G401.6 (cell line): ENCODE results near the gene AGXT.

Experiments used
- FAIRE-seq: peaks from 2 replicates; lab custom pipeline; 2012; peaks lifted over from hg19 to GRCh38; lab: Jason Lieb, UNC

The AGXT gene

DNA sequence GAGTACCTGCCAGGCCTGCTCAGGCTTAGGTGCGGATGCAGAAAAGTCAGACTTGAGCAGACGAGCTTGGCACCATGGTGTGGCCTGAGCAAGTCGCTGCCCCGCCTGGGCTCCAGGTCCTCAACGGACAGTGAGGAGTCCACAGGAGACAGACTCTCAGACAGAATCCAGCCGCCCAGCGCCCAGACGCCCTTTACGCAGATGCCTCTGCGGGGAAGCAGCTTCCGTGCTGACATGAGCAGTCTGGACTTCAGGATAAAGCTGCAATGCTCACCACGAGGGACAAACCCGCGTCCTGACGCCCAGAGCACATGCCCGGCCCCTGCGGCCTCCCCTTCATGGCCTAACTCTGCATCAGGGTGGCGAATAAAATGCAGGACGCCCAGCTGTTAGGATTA lies 30.8 kb downstream of the AGXT start:
- no peak for FAIRE-seq

DNA sequence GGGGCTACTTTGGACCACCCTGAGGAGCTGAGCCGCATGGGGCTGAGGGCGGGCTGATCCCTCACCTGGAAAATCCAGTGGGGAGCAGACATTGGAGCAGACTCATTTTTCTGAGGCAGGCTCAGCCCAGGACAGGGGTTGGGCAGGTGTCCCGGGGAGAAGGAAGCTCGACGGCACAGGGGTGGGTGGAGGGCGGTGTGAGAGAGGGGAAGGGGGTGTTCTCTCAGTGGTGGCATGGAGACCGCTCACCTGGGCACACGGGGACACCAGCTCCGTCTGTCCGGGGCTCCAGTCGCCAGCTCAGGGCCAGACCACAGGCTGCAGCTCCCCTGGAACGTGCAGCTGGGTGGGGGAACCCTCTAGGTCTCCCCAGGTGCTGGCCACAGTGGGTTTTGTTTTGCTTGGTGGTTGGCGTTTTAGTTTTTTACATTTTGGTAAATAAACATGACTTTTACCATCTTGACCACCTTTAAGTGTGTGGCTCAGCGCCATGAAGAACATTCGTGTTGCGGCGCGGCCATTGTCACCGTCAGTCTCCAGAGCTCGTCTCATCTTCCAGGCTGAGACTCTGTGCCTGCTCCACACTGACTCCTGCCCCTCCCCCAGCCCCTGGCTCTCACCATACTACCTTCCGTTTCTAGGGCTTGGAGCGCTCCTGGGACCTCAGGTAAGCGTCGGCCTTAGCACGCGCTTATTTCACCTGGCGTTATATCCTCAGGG lies 31.7 kb downstream of the AGXT start:
- FAIRE-seq = no peak

DNA sequence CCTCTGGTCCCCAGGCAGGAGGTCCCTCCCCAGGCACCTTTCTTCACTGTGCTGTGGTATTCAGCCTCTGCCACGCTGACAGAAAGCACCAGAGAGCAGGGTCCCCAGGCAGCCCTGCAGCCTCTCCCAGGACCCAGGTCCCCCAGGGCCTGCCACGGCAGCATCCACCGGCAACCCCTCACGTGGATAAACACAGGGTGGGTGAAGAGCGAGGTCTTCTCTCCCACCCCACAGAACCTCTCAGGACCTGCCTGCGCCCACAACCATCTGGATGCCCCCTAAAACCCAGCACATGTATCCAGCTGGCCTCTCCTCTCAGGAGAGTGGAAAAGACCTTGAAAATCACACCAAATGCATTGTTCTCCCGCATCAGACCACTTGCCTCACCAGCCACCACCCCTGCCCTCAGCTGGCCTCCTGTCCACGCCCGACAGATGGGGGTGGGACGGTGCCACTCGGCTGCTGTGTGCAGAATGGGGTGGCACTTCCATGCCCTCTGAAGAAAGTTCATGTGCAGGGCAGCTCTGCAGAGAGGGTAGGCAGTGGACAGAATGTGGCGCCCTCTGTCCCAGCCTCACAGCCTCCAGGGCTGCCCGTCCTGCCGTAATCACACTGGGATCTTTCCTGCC lies 33.5 kb downstream of the AGXT start:
- FAIRE-seq = no peak

DNA sequence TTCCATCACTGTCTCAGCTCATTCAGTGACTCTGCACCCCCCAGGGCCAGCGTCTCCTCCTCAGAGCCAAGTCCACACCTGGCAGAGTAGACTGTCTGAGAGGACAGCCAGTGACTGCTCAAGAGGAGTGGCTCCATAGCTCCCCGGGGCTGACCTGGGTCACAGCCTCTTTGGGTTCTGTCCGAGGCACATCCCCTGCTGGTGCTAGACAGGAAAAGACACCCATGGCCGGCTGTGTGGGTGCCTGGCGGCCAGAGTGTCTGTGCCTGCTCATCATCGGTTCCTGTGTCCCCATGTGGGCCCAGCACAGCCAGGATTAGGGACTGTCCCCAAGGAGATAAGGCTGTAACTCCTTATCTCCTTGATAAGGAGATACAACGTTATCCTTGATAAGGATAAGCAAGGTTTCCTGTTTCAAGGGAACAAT lies 34.0 kb downstream of the AGXT start:
- no peak for FAIRE-seq

DNA sequence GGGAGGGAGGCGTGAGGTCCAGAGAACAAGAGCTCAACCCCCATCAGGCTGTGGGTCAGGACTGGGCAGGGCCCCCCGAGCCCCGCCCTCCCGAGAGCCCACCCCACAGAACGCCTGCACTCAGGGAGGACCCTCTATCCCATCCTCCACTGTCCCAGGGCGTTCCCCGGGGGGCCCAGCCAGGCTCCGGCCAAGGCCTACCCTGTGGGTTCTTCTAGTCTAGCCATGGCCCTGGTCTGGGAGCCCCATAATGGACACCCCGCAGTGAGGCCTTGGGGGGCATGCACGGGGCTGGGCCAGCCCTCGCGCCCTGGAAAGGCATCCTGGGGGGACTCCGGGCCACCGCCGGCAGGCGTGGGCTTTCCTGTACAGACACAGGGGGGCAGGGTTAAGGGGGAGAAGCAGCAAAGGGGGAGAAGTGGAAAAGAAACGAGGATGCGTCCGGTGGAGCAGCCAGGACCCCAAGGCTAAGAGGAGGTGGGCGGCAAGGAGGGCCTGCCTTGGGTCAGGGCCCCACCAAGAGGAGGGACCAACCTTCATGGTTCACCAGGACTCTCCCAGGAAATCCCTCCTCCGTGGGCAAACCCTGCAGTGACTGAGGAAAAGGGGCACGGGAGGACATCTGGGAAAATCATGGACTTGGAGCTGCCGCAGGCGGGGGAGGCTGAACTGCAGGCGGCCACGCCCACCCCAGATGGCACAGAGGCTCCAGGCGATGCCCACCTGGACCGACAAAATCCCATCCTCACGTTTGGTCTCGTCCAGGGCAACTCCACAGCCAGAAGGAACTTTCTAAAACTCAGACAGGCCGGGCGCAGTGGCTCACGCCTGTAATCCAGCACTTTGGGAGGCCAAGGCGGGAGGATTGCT lies 34.8 kb downstream of the AGXT start:
- no peak for FAIRE-seq

DNA sequence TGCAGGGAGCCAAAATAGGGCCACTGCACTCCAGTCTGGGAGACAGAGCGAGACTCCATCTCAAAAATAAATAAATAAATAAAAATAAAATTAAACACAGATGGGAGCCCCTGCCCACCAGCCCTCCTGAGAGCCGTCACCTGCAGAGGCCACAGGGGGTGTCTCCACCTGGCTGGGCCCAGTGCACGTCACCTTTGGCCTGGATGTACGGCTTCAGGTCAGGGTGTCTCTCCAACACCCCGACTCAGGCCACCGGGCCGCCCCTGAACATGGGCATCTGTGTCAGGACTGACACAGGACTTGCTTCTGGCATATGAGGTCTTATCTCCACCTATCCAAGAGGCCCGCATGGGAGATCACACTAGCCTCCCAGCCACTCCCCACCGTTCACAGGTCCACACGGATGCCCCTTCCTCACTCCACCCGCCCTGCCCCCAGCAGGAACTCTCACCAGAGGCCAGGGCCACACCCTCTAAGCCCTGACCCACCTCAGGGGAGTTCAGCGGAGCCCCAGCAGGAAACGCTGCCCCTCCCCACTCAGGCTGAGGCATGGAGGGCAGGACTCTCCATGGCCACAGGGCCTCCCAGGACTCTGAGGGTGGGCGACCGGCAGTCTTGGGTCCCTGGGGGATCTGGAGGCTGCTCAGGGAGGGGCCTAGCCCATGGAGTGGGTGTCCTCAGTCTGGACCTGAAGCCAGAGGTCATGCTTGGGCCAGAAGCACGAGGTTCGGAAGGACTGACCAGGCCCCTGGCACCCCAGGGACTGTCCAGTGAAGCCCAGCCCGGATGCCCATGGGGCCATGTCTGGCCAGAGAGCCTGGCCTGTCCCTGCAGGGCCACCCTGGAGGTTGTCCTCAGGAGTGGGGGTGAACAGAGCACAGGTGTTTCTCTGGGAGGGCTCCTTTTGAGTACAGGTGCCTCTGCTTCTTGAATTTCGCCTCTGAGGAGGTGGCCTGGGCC lies 35.9 kb downstream of the AGXT start:
- no peak for FAIRE-seq

DNA sequence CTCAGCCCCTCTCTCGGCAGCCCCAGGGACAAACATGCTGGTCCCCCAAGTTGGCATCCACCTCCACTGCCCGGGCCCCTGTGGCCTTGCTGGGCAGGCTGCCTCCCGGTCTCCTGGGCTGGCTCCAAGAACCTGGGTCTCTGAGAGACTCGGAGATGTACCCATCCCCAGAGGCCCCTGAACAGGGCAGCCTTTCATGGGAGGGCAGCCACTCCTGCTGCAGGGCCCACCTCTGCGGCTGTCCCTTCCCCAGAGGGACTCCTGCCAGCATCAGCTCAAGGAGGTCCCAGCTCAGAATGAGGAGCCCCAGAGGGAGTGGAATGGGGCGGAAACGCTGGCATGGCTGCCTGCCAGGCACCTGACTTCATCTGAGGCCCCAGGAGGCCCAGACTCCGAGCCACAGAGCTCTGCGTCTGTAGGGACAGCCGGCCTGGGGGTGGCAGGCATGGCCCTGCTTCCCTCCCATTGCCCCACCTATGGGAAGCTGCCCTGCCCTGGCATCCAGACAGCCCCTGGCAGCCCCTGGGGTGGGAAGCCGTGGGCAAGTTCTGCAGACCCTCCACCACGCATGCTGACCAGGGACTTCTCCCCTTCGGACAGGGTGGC lies 36.7 kb downstream of the AGXT start:
- FAIRE-seq = no peak

DNA sequence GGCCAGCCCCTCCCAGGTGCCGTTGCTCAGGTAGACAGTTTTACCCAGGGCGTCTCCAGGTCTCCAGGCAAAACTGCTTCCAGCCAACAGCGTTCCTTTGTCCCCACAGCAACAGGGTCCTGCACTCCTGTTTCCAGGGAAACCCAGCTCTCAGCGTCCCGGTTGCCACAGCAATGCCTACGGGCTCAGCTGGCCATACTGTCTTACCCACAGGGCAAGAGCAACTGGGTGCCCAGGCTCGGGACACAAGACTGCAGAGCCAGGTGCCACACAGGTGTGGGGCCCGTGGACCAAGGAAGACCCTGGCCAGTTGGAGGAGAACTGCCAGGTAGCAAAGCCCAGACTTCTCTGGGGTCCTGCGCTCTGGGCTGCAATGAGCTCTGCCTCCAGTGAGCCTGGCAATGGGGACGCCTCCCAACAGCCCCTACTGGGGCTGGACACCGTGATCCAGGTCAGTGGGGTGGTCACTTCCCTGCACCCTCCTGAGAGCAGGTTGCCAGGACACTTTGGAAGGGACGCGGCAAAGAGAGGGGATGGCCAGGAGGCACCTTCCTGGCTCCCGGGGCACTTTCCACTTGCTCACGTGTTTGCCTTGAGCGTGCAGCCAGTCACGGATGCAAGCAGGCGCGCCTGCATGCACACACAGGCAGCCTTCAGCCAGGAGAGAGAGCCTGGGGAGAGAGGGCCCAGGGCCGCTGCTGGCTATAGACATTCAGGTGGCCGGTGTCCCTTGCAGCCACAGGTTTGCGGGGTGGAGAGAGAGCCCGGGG lies 37.7 kb downstream of the AGXT start, which contains the start of gene CROCC2:
Gene CROCC2 (plus strand): TSS at position 196 of the 770 bp plus-strand sequence. CDS start 178 bp downstream, at position 374.
- no peak for FAIRE-seq

DNA sequence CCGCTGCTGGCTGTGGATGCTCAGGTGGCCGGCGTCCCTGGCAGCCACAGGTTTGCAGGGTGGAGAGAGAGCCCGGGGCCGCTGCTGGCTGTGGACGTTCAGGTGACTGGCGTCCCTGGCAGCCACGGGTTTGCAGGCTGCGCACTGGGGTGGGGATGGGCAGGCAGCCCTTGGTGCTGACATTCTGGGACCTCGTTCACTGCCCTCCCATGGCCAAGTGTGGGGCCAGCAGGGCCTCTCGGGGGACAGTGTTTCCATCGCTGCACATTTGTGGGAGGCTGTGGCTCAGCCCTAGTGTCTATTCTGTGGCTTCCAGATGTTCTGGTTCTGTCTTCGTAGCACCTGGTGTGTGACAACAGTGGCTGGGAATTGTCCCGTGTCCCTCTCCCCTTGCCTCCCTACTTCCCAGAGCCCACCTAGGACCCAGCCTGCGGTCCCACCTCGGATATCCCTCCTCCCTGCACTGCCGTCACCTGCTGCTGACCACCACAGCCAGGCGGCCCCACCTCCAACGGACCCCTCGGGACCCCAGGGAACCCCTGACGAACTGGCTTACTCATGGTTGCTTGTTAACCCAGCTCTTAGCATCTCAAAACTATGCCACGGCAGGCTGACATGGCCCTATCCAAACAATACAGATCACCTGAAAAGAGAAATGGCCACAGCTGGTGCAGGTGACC lies 38.4 kb downstream of the AGXT start:
- no peak for FAIRE-seq

DNA sequence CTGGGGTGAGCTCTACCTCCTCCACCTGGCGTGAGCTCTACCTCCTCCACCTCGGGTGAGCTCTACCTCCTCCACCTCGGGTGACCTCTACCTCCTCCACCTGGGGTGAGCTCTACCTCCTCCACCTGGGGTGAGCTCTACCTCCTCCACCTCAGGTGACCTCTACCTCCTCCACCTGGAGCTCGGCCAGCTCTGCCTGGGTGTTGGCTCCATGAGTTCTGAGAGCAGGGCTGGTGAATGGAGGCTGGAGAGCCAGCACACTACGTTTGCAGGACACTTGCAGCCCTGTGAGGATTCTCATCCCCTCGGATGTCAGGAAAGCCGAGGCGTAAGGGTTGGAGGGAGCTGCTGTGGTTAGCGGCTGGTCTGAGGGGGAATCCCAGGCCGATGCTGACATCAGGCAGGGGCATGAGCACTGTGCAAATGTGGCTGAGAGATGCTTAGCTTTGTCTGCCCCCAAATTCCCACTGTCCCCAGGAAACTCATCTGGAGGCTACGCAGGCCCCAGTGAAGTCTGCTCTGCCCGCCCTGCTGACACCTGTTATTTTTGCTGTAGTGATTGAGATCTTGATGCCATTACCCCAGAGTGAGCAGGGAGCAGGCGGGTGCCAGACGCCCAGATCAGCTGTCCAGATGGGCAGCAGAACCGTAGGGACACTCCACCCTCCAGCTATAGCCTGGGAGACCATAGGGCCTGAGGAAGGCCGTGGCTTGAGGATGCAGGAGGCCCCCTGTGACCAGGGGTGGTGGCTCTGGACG lies 40.8 kb downstream of the AGXT start:
- no peak for FAIRE-seq

DNA sequence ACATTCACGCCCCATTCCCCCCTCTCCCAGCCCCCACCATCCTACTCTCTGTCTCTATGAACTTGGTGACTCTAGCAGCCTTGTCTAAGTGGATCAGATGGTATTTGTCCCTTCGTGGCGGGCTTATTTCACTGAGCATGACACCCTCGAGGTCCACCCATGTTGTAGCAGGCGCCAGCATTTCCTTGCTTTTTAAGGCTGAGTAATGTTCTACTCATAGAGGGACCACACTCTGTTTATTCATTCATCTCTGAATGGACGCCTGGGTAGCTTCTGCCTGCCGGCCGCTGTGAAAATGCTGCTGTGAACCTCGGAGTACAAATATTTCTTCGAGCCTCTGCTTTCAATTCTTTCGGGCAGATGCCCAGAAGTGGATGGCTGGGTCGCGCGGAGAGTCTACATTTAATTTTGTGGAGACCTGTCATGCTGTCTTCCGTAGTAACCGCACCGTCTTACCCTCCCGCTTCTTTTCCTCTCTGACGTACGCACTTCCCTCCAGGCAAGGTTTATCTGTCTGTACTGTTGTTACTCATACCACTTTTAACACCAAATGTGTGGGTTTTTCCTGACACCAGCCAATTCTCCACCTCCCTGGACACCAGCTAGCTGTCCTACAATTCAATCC lies 43.1 kb downstream of the AGXT start:
- FAIRE-seq = no peak

DNA sequence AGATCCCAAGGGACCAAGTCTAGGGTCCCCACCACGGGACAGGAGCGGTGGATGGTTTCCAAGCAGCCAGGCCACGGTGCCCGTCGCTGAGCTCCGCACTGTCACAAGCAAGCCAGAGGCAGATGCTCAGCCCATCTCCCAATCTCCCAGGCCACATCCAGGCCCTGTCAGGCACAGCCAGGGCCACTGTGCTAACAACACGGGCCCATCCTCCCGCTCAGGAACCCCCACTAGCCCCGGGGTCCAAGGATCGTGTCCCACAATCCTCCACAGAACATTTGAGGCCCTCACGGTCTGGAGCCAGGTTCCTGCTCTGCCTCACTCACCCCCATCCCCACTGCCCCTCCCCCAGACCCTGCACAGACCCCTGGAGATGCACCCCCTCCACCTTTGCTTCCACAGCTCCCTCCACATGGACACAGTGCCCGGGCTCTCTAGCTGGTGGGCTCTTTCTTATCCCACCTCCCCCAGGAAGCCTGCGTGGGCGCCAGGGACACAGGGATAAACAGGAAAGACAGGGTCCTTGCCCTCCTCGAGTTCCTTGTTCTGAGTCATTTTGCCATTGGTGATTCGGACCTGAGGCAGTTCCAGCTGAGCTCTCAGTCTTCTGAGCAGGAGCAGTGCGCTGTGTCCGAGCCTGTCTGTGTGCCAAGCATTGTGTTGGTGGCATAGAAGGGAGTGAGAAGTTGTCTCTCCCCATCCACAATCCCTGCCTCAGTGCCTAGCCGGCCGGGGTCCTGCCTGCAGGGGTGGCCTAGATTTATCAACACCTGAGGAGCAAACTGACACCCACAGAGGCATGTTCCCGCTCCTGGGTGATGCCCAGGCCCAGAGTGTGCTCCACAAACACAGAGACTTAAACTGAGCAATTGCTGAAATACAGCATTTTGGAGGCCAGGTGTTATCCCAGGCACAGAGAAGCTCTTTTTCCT lies 44.5 kb downstream of the AGXT start:
- FAIRE-seq = no peak

DNA sequence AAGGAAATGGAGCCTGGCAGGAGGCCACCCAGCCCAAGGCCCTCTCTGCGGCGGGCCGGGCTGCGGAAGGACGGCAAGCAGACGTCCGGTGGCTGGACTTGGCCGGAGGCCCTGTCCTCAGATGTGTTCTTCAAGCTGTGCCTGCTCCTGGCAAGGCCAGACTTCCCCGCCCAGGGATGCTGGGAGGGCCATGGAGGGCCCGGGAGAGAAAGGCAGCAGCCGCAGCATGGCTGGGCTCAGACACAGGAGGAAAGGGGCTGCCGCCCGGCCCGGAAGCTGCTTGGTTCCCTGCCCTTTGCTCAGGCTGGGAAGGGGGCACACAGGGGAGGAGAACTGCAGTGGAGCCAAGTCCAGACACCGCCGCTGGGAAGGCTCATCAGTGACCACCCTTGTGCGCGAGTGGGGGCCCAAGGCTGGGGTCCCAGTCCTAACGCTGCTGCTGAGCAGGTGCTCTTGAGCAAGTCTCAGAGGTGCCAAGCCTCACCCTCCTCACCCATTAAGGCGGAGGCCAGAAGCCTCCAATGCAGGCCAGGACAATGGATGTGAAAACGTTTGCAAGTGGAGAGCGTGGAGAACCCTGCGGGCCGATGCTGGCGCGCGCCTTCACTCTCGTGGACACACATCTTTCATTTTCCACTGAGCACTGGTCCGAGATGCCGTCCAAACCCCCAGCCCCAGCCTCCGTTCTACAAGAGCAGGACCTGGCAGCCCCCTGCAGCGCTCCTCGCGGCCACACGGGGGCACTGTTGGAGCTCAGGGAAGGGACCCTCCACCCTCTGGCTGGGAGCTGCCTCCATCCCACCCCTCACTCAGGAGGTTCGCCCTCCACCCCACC lies 45.4 kb downstream of the AGXT start:
- no peak for FAIRE-seq

DNA sequence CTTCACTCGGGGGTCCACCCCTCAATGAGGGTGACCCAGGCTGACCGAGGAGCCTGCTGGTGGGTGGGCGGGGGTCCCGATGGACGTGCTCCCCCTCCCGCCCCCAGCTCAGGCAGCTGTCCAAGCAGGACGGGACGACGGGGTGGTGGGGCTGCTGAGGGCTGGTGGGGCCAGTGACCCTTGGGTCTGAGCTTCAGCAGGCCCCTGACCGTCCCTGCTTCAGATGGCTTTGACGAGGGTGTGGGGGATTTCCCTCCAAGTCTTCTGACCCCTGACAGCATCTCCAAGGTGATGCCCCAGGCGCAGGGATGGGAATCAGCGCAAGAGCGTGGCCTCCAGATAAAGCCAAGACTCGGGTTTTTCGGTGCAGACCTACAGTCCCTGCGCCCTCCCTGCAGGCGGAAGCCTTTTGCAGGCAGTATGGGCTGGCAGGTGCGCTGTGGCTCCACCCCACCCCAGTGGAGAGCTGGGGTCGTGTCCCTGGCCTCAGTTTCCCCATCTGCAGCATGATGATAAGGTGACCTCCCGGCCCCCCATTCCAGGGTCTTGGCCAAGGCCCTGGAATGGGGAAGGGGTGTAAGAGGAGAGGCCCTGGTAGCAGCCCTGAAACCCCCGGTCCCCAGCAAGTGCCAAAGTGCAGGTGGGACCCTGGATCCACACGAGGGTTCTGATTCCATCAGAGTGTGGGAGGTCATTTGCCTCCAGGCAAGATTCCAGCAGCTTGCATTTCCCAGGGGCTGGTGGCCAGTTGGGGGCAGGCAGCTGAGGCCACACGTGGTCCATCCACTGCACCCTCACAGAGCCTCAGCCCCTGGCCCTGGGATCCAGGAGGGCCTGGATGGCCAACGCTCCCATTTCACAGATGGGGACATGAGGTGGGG lies 46.3 kb downstream of the AGXT start:
- FAIRE-seq = no peak

DNA sequence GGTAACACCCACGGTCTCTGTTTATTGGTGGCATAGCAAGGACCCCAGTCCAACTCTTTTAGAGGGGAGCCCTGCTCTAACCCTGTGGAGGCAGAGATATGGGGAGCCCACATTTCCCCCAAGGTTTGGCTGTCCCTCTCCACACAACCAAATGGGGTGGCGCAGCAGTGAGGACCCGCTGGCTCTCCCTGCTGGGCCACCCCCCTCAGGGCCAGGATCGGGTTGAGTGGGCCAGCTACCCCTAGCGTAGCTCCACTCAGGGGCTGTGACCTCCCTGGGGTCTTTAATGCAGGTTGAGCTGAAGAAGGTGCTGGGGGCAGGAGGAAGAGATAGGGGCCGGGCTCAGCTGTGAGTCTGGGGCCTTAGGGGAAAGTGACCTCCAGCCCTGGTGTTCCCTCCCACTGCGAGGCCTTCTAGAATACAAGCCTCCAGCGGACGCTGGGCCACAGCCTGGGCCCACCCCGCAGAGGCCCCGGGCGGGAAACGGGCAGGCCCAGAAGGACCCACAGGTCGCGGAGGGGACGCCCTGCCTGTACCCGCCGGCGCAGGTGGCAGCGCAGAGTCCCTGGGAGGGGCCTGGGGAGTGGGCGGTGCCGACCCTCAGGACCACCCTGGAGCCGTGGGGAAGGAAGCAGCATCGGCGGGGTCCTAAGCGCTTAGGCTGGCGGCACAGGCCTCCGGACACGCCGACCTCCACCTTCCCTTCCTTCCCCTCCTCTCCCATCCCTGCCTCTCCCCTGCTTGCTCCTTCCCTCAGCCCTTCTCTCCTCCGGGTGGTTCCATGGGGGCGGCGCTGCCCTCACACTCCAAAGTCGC lies 47.1 kb downstream of the AGXT start:
- FAIRE-seq = no peak
